Measurements from ENCODE around the gene MICAL2. TPM values are rescaled to one million over a fixed set of nuclear protein-coding genes. Genes with fewer than 3 reads are reported as not detected.
A peak's percentile ranks its signal among the peaks of the same experiment; 100 is the strongest.

MICAL2 gene
- total and polyA plus RNA-seq, 12 donors = 8.4 to 80.5 (median 34.1) TPM

- H3K4me1 ChIP-seq (replicated peaks in 1 of 2) = no peaks in the 10 kb centered on the region
Observed at GRCh38 chr11:12075822-12076821, 34.3 kb upstream of the MICAL2 start.

GRCh38 chr11:12076840-12077534 is 33.4 kb upstream of the MICAL2 start:
- intact Hi-C loops (cut with DNase I) = no loop called here
- DNase-seq = no peak
- H3K27ac ChIP-seq = peak overlapping the region in 2 of 5 donors; percentile 44 to 84
- no peaks in the 10 kb centered on the region for H3K27me3 ChIP-seq
- H3K36me3 ChIP-seq (replicated peaks in 1 of 2) = no peaks in the 10 kb centered on the region
- no peak for TF ChIP-seq CTCF (IDR thresholded peaks at IDR 0.05)
- TF ChIP-seq POLR2A (IDR thresholded peaks at IDR 0.05) = no peak
- 85 to 93% (median 93%) methylated on average over 4 of the region's 4 CpGs for WGBS, 4 donors
- no peaks in the 10 kb centered on the region for H3K4me1 ChIP-seq (replicated peaks in 1 of 2)
- no peak overlapping the region for H3K4me3 ChIP-seq
- H3K9me3 ChIP-seq (replicated peaks in 1 of 3) = no peaks in the 10 kb centered on the region

More at GRCh38 chr11:12075822-12076821, 34.3 kb upstream of the MICAL2 start:
- H3K27me3 ChIP-seq = no peaks in the 10 kb centered on the region
- no peak overlapping the region for H3K4me3 ChIP-seq
- intact Hi-C loops (cut with DNase I) = no loop called here
- H3K9me3 ChIP-seq (replicated peaks in 1 of 3) = no peaks in the 10 kb centered on the region
- H3K27ac ChIP-seq = peak overlapping the region in 3 of 5 donors; percentile 1 to 84 (median 50)
- TF ChIP-seq POLR2A (IDR thresholded peaks at IDR 0.05) (no peak), CTCF (IDR thresholded peaks at IDR 0.05) (no peak)
- 72 to 83% (median 80%) methylated on average over 14 to 15 of the region's 15 CpGs for WGBS, 4 donors
- H3K36me3 ChIP-seq (replicated peaks in 1 of 2) = no peaks in the 10 kb centered on the region
- peak in 1 of 7 donors; percentile 69 for DNase-seq

GRCh38 chr11:12077535-12078280 is 32.7 kb upstream of the MICAL2 start:
- H3K27ac ChIP-seq = peak overlapping the region in 1 of 5 donors; percentile 84
- no peaks in the 10 kb centered on the region for H3K27me3 ChIP-seq
- H3K9me3 ChIP-seq (replicated peaks in 1 of 3) = no peaks in the 10 kb centered on the region
- peak in 1 of 7 donors; percentile 31 for DNase-seq
- intact Hi-C loops (cut with DNase I) = no loop called here
- H3K4me3 ChIP-seq = no peak overlapping the region
- H3K4me1 ChIP-seq (replicated peaks in 1 of 2) = no peaks in the 10 kb centered on the region
- TF ChIP-seq POLR2A (IDR thresholded peaks at IDR 0.05) = no peak
- no peak for TF ChIP-seq CTCF (IDR thresholded peaks at IDR 0.05)
- no peaks in the 10 kb centered on the region for H3K36me3 ChIP-seq (replicated peaks in 1 of 2)
- 84 to 92% (median 89%) methylated on average over 7 of the region's 7 CpGs for WGBS, 4 donors
